Glomerular endothelial cell (primary cell): ENCODE results near the gene KSR2. TPM values are rescaled to one million over a fixed set of nuclear protein-coding genes. Genes with fewer than 3 reads are reported as not detected.

Source experiments
- DNase-seq: peaks from one replicate; pipeline ENCODE4 v3.0.0-alpha.2; 2011; ENCODE audit warnings: low read depth, low spot score; ENCODE audit errors: extremely low read depth
- total RNA-seq: library from RNA; depleted of rRNA; stranded (reverse); fragments of >200 nt; gene quantifications from 2 replicates; pipeline ENCODE4 v1.2.3, GENCODE V29; 2015

Gene KSR2
- total RNA-seq, 1 donor from 2014 or later = 1.3 TPM

DNA sequence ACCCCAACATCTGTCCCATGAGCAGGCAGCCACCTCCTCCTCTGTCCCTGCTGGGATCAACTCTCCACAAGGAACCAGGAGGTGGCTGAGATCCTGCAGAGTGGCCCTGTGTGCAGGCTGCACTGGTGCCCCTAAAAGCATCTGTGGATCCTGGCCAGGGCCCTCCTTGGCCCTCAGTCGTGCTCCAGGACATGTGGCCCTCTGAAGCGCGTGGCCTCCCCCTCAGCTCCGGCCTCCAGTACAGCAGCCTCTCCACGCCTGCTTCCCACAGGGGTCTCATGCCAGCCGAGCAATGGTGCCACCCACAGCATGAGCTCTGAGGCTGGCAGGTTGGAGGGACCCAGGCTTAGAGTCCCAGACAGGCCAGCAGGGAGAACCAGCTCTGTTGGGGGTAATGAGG is 530.0 kb downstream of the KSR2 start:
- DNase-seq = no peak

DNA sequence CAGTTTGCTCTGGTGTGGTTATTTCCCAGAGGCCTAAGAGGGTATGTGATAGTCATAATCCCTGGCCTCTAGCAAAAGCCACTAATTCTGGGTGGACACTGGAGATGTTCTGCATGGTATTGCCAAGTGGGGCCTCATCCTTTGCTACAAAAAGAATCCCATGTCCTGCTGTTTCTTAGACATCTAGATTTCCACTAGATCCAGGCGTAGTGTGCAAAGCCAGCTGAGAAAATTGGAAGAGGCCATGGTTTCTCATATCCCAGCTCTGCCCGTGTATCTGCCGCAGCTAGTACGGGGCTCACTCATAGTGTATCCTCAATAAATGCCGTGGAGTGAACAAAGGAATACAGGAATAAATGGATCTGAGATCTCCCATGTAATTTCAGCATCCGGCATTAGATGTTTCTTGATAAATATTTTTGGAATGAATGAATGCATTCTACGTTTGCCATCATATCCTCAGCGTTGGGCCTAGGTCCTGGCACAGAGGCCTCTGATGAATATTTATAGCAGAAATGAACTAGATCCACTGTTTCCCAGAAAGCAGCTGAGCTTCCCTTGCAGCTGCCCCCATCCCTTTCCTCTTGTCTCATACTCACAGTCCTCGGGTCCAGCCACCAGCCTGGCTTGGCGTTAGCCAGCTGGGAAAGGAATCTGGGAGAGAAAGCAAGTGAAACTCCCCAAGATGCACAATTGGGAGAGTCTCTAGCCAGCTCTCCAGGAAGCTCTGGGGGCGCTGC is 531.1 kb downstream of the KSR2 start:
- no peak for DNase-seq

DNA sequence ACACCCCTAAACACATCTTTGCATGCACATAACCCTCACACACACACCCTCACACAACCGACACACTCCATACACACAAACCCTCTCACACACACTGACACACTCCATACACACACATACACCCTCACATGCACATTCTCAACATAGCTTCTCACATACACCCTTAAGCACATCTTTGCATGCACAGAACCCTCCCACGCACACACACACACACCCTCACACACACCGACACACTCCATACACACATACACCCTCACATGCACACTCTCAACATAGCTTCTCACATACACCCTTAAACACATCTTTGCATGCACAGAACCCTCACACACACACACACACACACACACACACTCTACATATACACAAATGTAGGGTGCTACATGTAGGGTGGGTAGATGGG is 534.9 kb downstream of the KSR2 start:
- no peak for DNase-seq

DNA sequence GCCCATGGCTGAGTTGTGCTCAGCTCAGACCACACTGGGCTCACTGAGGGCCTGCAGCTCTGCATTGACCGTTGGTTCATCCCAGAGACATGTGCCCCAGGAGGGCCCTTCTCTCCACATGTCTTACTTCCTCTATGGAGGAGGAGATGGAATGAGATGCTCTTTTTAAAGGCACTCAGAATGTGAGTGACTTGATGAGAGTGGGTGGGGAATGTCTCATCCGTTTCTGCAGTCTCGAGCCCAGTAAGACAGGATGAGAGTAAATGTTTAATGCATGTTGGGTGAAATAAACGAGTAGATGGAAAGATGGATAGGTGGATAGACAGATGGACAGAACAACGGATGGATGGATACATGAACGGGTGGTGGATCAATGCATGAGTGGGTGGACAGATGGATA is 538.5 kb downstream of the KSR2 start:
- DNase-seq = no peak

DNA sequence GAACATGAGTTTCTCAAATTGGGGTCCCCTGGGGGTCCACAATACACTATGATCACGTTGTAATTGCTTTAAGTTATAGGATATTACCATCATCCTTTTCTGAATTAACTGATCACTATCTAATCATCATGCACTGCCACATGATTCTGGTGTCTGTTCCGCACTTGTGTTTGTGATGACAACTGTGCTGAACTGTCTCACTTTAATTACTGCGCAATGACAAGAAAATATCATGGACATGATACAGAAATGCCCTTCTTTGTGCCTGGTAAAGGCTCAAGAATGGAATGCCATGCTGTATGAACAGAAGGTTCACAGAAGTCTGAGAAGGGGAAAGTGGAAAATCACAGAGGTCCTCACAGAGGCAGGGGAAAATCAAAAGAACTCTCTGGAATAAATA is 541.6 kb downstream of the KSR2 start:
- no peak for DNase-seq

DNA sequence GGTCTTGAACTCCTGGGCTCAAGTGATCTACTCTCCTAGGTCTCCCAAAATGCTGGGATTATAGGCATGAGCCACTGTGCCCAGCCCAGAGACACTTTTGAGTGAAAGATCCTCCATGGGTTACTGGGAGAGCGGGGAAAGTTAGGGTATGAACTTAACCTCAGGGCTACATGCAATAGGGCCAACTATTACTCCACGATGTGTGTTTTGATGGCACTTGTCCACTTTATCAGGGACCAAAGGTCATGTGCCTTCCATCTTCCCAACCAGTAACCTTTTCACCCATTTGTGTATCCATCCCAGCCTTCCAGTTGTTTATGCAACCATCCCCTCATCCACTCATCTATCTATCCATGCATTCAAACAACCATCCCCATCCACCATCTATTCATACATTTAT is 546.8 kb downstream of the KSR2 start:
- no peak for DNase-seq

DNA sequence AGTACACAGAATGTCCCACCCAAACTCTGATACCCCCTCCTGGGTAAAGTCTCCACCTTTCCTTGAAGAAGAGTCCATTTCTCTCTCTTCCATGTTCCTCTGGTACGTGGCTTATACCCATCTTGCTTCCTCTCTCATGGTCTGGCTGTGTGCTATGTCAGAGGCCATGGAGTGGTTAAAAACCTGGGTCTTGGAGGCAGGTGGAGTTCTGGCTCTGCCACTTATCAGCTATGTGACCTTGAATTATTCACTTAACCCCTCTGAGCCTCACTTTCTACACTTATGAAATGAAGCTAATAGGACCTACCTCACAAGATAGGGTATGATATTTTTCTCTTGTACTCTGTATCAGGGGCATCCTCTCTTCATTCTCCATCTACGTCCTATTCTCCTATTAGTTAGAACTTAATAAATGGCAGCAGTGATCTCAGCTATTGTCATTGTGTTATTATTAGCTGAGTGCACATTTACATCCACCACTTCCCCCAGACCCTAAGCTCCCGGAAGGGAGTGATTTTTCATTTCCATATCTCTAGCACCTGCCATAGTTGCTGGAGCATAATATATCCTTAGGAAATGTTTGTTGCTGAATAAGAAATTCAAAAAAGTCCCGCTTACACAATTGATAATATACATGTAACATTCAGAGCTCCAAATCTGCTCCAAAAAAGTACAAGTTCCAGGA is 547.6 kb downstream of the KSR2 start:
- DNase-seq = no peak

DNA sequence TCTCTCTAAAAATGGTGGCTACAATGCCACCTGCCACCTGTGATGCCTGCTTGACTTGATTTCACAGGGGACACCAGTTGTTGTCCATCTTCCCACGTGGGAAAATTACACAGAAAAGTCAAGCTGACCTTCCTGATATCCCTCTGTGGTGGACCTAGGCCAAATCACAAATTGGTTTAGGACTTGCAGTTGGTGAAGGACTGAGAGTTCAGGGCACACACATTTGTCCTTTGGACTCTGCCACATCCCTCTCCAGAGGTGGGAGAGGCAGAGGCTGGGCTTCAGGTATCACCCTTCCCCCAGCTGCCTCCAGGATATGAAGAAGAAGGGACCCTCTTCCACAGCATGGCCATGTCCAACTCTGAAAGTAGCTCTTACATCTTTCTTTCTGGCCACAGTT is 551.8 kb downstream of the KSR2 start:
- no peak for DNase-seq

DNA sequence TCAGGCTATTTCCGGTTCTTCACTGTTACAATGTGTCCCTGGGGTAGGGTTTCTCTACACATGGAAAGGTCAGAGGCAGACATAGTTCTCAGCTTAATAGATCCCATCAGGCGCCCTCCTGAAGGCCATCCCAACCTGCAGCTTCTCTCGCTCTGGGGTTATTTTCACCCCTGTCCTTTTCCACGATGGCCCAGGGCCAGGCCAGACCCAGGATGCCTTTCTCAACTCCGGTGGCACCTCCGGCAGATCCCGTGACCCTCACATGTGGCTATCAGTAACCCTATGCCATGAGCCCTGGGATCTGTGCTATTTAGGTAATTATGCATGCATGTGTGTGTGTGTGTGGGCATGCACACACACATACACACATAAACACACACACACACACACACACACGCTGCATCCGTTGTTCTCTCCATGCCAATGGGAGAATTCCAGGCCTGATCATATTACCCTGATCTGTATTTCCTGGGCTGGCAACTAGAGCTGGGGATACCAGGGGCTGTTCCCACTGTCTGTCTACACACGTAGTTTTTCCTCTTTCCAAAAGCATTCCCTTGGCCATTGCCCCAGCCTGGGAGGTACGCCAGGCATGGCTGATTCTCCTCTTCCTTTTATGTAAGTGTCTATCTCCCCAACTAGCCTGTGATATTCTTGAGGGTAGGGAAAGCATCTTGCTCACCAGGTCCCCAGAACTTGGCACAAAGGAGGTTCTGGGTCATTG is 556.2 kb downstream of the KSR2 start:
- DNase-seq = no peak

DNA sequence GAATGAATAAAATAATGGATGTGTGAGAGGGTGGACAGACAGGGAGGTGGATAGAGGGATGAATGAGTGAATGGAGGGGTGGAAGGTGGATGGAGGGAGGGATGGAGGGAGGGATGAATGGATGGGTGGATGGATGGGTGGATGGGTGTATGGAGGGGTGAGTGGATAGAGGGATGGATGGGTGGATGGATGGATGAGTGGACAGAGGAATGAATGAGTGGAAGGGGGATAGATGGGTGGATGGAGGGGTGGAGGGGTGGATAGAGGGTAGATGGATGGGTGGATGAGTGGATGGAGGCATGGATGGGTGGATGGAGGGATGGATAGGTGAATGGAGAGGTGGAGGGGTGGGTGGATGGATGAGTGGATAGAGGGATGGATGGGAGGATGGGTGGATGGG is 559.5 kb downstream of the KSR2 start:
- DNase-seq = no peak

DNA sequence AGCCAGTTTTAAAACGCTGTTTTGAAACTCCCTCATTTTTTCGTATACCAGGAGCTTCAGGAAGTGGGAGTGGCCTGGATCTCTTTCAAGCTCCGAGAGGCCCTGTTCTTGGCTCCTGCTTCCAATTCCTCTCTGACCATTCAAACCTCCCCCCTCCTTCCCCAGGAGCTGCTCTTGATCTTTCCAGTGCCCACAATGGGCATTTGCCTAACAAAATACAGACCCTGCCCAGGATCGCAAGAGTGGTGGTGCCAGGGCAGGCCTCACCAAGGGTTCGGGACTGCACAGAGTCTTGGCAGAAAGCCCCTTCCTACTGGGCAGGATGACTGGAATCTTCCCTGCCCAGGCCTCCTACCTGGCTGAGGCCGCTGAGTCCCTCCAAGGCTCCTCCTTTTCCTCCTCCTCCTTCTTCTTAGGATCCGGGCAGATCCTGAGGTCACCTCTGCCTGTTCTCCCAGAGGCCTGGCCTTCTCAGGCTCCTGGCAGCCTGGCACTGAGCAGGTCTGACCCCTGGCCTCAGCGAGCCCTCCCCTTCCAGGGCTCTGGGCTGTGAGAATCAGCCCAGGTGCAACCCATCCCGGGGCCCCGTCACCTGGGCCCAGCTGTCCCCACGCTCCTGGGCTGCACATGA is 560.5 kb downstream of the KSR2 start:
- DNase-seq = no peak

DNA sequence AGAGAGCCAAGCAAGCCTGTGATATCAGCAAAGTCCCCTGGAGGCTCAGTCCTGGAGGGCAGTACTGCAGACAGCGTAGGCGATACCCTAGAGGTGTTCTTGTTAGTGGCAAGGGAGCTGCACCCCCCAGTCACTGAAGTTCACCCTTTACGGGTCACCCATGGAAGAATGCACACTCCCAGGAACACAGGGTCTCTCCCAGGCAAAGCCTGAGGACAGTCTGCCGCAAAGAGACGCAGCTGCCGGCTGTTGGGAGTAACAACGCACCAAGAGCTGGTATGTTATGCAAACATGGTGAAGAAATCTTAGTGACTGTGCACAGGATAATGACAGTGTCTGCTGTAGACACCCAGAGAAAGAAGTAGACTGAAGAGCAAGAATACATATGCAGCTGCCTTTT is 563.9 kb downstream of the KSR2 start:
- no peak for DNase-seq

DNA sequence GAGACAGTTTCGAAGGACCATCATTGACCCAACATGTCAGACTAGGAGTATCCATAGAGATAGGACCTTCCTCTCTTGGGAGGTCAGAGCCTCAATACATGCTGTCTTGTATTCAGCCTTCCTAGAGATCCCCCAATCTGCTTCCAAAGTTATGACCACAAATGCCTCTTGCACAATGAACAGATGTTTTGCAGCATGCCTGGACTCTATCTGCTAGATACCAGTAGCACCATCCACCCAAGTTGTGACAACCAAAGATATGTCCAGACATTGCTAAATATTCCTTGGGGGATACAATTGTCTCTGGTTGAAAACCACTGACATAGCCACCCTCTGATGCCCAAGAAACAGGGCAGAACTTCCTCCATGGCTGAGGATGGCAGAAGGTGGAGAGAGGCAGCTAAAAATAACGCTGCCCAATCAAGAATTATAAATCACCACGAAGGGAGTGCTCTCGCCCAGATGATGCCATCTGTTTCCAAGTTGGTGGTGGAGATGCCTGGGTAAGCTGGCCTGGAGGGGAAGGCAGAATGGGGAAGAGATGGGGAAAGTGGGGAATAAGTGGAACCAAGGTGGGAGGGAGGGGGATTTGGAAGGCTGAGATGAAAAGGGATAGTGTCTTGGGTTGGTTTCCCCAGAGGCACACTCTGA is 564.5 kb downstream of the KSR2 start:
- no peak for DNase-seq

DNA sequence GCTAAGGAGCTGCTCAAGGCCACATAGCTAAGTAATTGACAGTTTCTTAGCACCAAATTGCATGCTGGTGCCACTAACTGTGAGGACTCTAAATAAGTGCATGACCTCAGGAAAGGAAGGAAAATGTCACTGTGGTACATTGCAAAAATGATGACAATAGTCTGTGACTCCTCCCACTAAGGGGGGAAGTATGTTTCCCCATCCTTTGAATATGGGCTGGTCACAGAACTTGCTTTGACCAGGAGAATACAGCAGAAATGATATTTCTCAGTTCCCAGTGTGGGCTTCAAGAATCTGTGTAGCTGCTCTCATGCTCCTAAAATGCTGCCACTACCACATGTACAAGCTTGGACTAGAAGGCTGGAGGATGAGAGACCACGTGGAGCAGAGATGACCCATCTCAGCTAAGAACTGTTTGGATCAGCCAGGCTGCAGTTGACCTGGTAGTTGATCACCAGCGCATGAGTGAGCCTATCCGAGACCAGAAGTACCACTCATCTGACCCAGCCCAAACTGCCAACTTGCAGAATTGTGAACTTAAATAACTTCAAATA is 565.1 kb downstream of the KSR2 start:
- no peak for DNase-seq

Other genes starting within 250 kb of the KSR2 start
- gene RFC5, start 47.7 kb upstream of the KSR2 start, total RNA-seq = 10.0 and 14.1 TPM in 2 replicates
- gene WSB2, start 92.2 kb upstream of the KSR2 start, total RNA-seq = 69.2 and 83.3 TPM in 2 replicates
- gene VSIG10, start 135.0 kb upstream of the KSR2 start, total RNA-seq = 19.6 and 27.3 TPM in 2 replicates
- gene PEBP1, start 167.1 kb upstream of the KSR2 start, total RNA-seq = 182 and 210 TPM in 2 replicates